ENCODE data around the gene DCBLD2.

Gene DCBLD2

DNA sequence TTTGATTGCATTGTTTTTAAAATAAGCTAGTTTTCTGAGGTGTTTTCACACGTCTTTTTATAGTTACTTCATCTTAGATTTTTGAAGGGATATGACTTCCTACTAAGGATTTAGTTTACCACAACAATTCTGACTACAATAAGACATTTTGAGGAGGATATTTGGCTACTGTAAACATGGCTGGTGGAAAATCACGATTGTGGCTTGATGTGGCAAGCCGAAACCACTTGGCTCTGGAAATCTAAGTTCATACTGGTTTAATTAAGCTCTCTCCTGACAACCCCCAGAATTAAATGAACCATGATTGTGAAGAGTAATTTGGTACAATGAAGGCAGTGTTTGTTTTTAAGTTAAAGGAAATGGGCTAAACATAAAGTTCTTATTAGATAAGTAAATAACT lies 107.5 kb downstream of the DCBLD2 start:
- no peak for DNase-seq (ENCODE audit: low spot score)

DNA sequence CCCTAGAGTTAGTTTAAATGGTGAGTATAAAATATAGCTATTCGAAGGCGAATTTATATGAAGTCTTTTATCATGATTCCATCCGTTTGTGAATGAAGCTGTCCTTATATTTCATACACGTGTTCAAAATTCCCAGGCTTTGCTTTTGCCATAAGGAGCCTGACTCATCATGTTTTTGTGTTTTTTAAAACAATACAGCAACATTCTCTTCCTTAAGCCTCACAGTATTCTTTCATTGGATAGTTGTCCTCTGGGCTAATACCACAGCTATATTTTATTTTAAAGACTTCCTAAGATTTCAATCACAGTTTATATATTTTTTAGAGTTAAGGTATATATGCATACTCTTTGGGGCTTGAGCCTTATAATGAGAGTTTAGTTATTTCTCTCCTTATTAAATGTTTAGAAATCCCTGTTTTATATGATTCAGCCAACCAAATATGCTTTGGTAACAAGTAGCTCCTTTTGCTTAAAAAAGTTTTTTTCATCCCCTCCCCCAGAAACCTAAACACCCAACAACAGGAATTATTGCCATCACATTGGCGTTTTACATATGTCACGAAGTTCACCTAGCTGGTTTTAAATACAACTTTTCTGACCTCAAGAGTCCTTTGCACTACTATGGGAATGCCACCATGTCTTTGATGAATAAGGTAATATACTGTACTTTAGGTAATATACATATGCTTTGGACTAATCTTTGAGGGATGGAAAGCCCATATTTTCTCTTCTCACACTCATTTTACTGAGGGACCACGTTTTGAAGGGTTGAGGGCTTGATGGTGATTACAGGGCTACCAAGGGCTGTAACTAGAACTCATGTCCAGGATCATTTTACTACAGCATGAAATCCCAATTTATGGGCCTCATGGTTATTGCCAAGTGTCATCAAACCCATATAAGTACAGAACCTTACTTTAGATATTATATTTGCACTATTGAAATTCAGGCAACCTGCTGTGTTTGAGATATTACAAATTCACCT lies 109.9 kb downstream of the DCBLD2 start:
- DNase-seq (ENCODE audit: low spot score) = no peak

GRCh38 chr3:98788651-98789050 lies 112.8 kb downstream of the DCBLD2 start:
- DNase-seq (ENCODE audit: low spot score) = no peak

DNA sequence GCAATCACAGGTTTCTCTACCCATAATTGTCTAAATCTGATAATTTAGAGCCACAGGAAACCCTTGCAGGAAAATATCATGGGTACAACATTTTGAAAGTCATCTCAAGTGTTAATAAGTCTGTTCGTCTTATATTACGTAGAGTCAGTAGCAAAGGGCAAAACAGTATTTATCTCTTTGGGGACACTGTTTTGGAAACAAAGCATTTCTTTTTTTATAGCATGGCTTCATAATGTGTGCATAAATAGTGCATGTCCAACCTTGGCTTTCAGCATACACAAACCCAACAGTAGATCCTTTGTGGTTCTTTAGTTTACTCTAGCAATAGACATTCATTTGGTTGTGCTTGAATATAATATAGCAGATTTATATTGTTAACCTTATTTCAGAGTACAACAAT lies 114.3 kb downstream of the DCBLD2 start:
- no peak for DNase-seq (ENCODE audit: low spot score)

DNA sequence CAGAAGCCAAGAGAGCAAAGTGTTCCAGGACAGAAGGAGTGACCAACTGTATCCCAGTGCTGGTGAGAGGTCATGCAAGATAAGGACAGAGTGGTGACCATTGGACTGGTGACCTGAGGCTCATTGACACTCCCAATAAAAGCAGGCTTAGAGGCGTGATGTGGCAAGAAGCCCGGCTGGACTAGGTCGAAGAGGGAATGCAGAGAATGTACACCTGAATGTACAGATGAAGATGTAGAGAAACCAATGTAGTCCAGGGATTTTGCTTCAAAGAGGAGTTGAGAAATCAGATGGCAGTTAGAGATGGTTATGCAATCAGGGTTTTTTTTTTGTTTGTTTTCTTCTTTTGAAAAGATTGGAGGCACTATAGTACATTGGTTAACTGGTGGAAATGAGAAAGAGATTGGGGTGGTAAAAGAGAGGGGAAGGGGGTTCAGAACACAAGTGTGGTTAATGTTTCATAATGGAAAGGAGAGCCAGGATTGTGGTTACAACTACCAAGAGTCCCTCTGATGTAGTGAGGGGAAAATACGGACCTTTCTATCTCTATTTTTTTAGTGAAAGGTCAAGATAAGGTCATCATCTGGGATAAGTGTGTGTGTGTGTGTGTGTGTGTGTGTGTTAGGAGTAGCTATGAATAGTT lies 115.0 kb downstream of the DCBLD2 start:
- DNase-seq (ENCODE audit: low spot score) = no peak

DNA sequence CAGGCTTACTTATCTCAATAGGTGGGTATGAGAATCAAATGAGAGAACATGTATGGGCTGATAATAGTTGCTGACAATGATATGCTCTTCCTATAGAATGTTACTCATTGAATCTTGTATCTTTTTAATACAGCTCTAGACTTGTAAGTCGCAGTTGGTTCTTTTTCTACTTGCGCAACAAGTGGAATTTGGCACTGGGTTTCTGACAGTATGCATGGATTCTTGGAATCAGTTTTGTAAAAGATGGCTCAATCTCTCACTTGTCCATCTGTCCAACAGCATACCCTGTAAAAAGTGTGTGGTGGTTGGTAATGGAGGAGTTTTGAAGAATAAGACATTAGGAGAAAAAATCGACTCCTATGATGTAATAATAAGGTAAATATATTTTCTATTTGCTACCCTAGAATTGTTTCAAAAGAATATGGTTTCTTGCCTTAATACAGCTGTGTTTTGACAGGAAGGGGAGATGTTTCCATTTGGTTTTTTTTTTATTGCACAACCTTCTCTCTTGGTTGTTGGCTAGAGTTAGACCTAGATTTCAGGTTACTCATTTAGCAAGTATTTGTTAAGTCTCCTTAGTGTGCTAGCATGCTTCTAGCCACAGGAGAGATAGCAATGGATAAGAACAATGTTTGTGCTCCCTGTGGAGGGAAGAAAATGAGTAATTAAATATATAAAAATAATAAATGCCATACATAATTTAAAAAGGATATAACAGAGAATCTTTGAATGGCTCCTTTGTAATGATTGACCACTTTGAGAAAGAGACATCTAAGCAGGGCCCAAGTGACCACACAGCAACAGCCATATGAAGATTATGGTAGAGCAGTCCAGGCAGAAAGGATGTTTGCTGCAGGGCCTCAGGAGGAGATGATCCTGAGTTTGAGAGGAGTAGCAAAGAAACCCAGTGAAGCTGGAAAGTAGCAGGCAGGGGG lies 116.6 kb downstream of the DCBLD2 start:
- DNase-seq (ENCODE audit: low spot score) = no peak

DNA sequence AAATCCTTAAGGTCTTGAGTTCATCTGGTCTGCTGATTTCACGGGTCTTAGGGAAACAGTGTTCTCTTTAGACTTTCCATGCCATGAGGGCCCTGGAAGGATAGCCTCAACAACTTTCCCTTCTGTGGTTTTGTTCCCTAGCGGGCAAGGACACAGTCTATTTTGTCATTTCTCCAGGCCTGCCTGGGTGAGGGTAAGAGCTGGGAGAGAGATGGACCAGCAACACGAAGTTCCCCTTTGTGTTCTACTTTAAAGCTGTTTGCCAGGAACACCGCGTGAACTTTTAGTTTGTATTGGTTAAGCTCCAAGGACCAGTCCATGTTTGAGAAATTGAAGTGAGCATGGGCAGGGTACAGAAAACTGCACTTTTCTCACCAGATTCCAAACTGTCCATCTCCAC lies 117.5 kb downstream of the DCBLD2 start:
- DNase-seq (ENCODE audit: low spot score) = no peak

DNA sequence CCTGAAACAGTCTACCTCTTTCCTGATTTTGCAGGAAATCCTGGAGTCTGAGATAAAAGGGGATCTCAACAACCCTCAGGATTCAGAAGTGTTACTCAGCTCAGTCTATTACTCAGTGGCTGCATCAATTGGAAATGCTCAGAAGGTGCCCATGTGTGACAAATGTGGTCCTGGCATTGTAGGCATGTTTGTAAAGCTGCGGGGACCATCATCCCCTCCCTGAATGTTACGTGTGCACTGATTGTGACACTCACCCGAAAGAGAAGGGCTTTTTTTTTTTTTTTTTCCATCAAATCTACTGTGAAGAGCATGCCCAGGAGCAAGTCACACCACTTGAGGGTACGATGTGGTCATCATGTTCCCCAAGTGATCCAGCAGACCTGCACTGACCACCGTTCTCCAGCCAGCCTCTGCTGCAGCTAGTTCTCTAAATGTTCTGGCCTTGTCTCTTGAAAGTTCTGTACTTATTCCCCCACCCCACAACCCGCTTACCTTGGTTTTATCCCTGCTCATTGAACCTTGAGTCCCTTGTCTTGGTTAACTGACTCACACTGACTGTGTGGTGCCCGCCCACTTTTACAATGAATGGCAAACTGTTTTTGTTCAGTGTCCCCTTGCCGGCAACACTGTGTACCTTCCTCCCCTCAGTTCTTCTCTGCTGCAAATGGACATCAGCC lies 118.5 kb downstream of the DCBLD2 start:
- DNase-seq (ENCODE audit: low spot score) = no peak

DNA sequence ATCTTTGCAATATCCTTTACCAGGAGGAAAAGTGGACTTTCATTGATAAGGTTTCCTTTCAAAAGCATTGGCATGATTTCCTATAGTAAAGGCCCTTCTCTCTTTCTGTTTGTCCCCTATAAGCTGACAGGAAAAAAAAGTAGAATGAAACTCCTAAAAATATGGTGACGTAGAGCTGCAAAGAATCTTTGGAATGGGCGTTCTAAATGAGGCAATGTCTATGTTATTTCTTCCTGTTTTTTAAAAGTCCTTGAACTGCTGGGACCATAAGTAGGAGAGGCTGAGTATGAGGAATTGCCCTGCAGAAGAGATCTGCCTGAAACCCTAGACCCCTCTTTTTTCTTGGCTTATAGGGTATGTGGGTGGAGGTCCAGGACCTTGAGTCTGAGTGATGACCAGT lies 121.2 kb downstream of the DCBLD2 start:
- no peak for DNase-seq (ENCODE audit: low spot score)

DNA sequence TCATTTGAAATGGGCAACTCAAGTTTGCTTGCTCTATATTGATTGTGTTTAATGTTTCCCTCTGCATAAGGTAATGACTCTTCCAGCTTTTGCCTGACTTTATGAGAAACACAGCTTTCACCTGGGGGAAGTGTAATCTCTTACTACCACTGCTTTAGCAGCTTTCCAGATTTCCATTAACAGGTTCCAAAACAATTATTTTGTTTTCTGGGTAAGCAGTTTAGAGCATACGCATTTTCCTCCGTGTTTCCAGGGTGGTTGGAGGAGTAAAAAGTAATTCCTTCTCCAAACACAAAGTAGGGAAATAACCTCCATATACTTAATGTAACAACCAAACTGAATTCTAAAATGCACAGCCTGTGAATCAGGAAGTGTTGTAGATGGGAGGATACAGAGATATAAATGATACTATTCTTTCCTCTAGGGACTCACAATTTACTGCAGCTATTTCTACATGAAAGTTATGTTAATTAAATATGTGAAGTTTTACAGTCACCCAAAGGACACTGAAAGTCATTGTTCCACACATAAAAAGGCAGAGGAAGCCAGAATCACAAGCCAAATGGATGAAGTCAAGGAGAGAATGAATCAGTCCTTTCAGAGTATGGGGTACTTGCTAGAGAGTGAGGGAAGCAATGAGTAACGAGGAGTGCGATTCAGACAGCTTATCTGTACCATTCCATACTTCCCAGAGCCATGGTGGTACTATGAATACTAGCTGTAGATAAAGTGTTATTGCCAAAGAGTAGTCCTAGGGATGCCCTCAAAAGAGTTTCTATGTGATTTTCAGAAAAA lies 121.8 kb downstream of the DCBLD2 start:
- no peak for DNase-seq (ENCODE audit: low spot score)

DNA sequence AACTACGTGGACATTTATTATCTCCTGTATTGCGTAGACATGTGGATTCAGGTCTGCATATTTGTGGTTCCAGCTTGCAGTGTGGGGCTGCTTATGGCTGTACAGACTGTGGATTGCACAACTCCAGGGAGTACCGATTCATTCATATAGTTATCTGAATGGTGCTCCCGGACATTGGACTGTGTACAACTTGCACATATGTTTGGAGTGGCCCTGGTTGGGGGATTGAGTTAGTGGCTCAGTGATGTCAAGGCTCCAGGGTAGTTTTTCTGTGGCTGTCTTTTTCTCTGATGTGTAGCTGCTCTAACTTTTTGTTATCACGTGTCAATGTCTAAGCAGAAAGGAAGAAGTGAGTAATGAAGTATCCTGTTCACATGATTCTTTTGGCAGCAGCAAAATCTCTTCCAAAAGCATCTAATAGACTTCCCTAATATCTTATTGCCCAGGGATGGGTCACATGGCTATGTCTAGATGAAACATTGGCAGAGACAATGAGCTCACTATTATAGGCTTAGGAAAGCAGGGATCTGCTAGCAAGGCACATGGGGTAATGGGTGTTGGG lies 122.6 kb downstream of the DCBLD2 start:
- DNase-seq (ENCODE audit: low spot score) = no peak

GRCh38 chr3:98778383-98778782 lies 123.1 kb downstream of the DCBLD2 start:
- DNase-seq (ENCODE audit: low spot score) = no peak

DNA sequence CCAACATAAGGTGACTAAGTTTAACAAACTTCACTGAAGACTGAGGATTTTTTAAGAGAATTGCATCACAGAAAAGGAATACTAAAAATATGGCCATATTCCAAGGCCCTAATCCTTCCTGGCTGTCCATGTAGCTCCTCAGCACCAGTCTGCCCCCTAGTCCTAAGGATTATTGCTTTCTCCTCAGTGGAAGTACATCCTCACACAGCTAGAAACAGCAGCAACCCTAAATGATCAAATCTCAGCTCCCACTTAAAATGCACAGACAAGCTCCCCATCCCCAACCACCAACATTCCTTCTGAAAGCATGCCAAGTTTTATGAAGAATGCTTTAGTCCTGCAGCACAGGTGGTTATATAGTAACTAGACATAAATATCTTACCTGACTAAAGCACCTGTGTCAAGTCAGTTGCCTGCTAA lies 123.7 kb downstream of the DCBLD2 start:
- DNase-seq (ENCODE audit: low spot score) = no peak

GRCh38 chr3:98777286-98777685 lies 124.2 kb downstream of the DCBLD2 start:
- DNase-seq (ENCODE audit: low spot score) = no peak

DNA sequence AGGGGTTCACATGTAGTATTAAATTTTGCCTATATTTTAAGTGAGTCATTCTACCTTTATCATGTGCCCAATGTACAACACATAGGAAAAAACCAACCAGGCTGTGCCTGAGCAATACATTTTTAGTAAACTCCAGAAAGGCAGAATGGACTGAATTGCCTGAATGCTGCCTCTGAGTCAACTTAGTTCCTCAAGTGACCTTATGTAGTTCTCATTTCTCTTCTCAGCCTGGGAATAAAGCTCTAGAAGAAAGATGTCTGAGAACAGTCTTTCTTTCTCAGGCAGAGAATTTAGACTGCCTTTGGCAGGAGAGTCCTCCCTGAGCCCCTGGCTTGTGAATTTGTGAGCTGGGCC lies 125.4 kb downstream of the DCBLD2 start:
- no peak for DNase-seq (ENCODE audit: low spot score)

DNA sequence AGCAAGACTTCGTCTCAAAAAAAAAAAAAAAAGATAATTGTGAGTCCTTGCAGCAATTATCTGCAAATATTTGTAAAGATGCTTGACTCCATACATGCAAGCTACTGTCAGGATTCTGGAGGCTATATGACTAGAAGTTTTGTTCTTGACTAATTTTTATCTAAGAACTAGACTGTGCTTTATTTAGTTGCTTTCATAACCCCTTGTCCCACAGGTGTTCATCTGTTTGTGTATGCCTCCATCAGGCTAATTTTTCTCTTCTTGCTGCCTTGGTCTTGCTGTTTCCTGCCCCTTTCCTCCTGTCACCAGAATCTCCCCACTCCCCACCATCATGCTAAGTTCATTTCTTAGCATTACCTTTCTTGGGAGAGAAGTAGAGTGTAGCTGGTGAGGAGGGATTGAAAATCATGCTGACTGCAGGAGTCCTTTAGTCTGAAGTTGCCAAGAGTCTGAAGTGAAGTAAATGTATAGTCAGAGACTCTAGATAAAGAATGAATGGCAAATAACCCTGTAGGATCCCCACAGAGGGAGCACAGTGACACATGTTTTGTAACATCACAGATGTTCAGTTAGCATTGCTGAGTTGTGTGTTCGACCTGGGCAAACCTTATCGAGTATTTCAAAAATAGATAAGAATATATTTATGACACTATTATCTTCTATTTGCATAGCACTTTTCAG lies 125.9 kb downstream of the DCBLD2 start:
- no peak for DNase-seq (ENCODE audit: low spot score)

GRCh38 chr3:98772022-98772421 lies 129.5 kb downstream of the DCBLD2 start:
- no peak for DNase-seq (ENCODE audit: low spot score)

GRCh38 chr3:98770261-98771039 lies 131.0 kb downstream of the DCBLD2 start:
- DNase-seq (ENCODE audit: low spot score) = no peak

- DNase-seq (ENCODE audit: low spot score) = no peak
These were observed 132.0 kb downstream of the DCBLD2 start for GRCh38 chr3:98769448-98769847.
